ENCODE results near the gene ATP5MC2. TPM values are rescaled to one million over a fixed set of nuclear protein-coding genes. Genes with fewer than 3 reads are reported as not detected.
A peak's percentile ranks its signal among the peaks of the same experiment; 100 is the strongest.
"Not testable (repeated sequence)": the region's sequence is repeated elsewhere in the genome, so short reads cannot be mapped to it uniquely, and the experiment has no call there.

ATP5MC2 gene
- total RNA-seq, 2 donors from 2014 or later = 221 to 334 TPM

- ATAC-seq (no peak), DNase-seq (ENCODE audit: low spot score) (no peak)
- Mint-ChIP-seq H3K27ac (no peak overlapping the region), H3K27me3 (no peaks in the 10 kb centered on the region), H3K36me3 (no peaks in the 10 kb centered on the region), H3K4me3 (no peak overlapping the region), H3K4me1 (ENCODE audit: low read depth in 2 of 2) (no peaks in the 10 kb centered on the region), H3K9me3 (no peaks in the 10 kb centered on the region)
Measured at GRCh38 chr12:53653595-53653994, 22.3 kb downstream of the ATP5MC2 start.

- Mint-ChIP-seq H3K9me3 (no peaks in the 10 kb centered on the region), H3K36me3 (no peaks in the 10 kb centered on the region), H3K4me3 (no peak overlapping the region), H3K4me1 (ENCODE audit: low read depth in 2 of 2) (no peaks in the 10 kb centered on the region), H3K27me3 (no peaks in the 10 kb centered on the region), H3K27ac (no peak overlapping the region)
- ATAC-seq = no peak
- DNase-seq (ENCODE audit: low spot score) = no peak
Measured at GRCh38 chr12:53652366-53652765, 23.5 kb downstream of the ATP5MC2 start.

- Mint-ChIP-seq H3K9me3 (no peaks in the 10 kb centered on the region), H3K4me3 (no peak overlapping the region), H3K4me1 (ENCODE audit: low read depth in 2 of 2) (no peaks in the 10 kb centered on the region), H3K36me3 (no peaks in the 10 kb centered on the region), H3K27ac (no peak overlapping the region), H3K27me3 (no peaks in the 10 kb centered on the region)
- ATAC-seq = no peak
- DNase-seq (ENCODE audit: low spot score) = no peak
Measured at GRCh38 chr12:53651737-53652136, 24.1 kb downstream of the ATP5MC2 start.

- not testable (repeated sequence) for H3K4me1 Mint-ChIP-seq (ENCODE audit: low read depth in 2 of 2); H3K36me3 Mint-ChIP-seq; H3K9me3 Mint-ChIP-seq; DNase-seq (ENCODE audit: low spot score); H3K4me3 Mint-ChIP-seq; H3K27me3 Mint-ChIP-seq; H3K27ac Mint-ChIP-seq; ATAC-seq
Measured at GRCh38 chr12:53646300-53646699, 29.6 kb downstream of the ATP5MC2 start.

GRCh38 chr12:53645165-53645564 is 30.7 kb downstream of the ATP5MC2 start:
- Mint-ChIP-seq H3K4me3 (no peak overlapping the region), H3K27ac (no peak overlapping the region), H3K9me3 (no peaks in the 10 kb centered on the region), H3K4me1 (ENCODE audit: low read depth in 2 of 2) (no peaks in the 10 kb centered on the region), H3K27me3 (peaks cover 0 to 2% of the 10 kb centered on the region in 2 donors), H3K36me3 (no peaks in the 10 kb centered on the region)
- no peak for DNase-seq (ENCODE audit: low spot score)
- ATAC-seq = no peak

GRCh38 chr12:53644133-53644532 is 31.8 kb downstream of the ATP5MC2 start:
- no peaks in the 10 kb centered on the region for H3K9me3 Mint-ChIP-seq
- H3K36me3 Mint-ChIP-seq = no peaks in the 10 kb centered on the region
- H3K4me3 Mint-ChIP-seq = no peak overlapping the region
- ATAC-seq (no peak), DNase-seq (ENCODE audit: low spot score) (no peak)
- no peak overlapping the region for H3K27ac Mint-ChIP-seq
- H3K27me3 Mint-ChIP-seq = peaks cover 0 to 2% of the 10 kb centered on the region in 2 donors
- H3K4me1 Mint-ChIP-seq (ENCODE audit: low read depth in 2 of 2) = no peaks in the 10 kb centered on the region

- Mint-ChIP-seq H3K4me3 (no peak overlapping the region), H3K36me3 (no peaks in the 10 kb centered on the region), H3K27ac (no peak overlapping the region), H3K27me3 (peaks cover 0 to 2% of the 10 kb centered on the region in 2 donors), H3K4me1 (ENCODE audit: low read depth in 2 of 2) (no peaks in the 10 kb centered on the region), H3K9me3 (no peaks in the 10 kb centered on the region)
- no peak for ATAC-seq
- no peak for DNase-seq (ENCODE audit: low spot score)
Measured at GRCh38 chr12:53643232-53643979, 32.5 kb downstream of the ATP5MC2 start.

- Mint-ChIP-seq H3K9me3 (no peaks in the 10 kb centered on the region), H3K27me3 (no peaks in the 10 kb centered on the region), H3K27ac (no peak overlapping the region), H3K36me3 (no peaks in the 10 kb centered on the region), H3K4me1 (ENCODE audit: low read depth in 2 of 2) (no peaks in the 10 kb centered on the region), H3K4me3 (no peak overlapping the region)
- no peak for ATAC-seq
- no peak for DNase-seq (ENCODE audit: low spot score)
Measured at GRCh38 chr12:53638057-53638456, 37.8 kb downstream of the ATP5MC2 start.

GRCh38 chr12:53636641-53637040 is 39.2 kb downstream of the ATP5MC2 start:
- no peak for DNase-seq (ENCODE audit: low spot score)
- H3K27me3 Mint-ChIP-seq = peaks cover 0 to 3% of the 10 kb centered on the region in 2 donors
- no peak overlapping the region for H3K4me3 Mint-ChIP-seq
- no peaks in the 10 kb centered on the region for H3K9me3 Mint-ChIP-seq
- H3K27ac Mint-ChIP-seq = no peak overlapping the region
- H3K36me3 Mint-ChIP-seq = no peaks in the 10 kb centered on the region
- ATAC-seq = no peak
- no peaks in the 10 kb centered on the region for H3K4me1 Mint-ChIP-seq (ENCODE audit: low read depth in 2 of 2)

GRCh38 chr12:53635708-53636107 is 40.2 kb downstream of the ATP5MC2 start:
- not testable (repeated sequence) for H3K27me3 Mint-ChIP-seq; ATAC-seq; H3K4me1 Mint-ChIP-seq (ENCODE audit: low read depth in 2 of 2)

GRCh38 chr12:53631721-53632120 is 44.2 kb downstream of the ATP5MC2 start:
- ATAC-seq (no peak), DNase-seq (ENCODE audit: low spot score) (no peak)
- H3K4me1 Mint-ChIP-seq (ENCODE audit: low read depth in 2 of 2) = peaks cover 0 to 4% of the 10 kb centered on the region in 2 donors
- H3K36me3 Mint-ChIP-seq = no peaks in the 10 kb centered on the region
- H3K9me3 Mint-ChIP-seq = no peaks in the 10 kb centered on the region
- H3K27ac Mint-ChIP-seq = no peak overlapping the region
- no peak overlapping the region for H3K4me3 Mint-ChIP-seq
- peaks cover 0 to 3% of the 10 kb centered on the region in 2 donors for H3K27me3 Mint-ChIP-seq

More at GRCh38 chr12:53635708-53636107, 40.2 kb downstream of the ATP5MC2 start:
- H3K4me3 Mint-ChIP-seq; H3K9me3 Mint-ChIP-seq; H3K36me3 Mint-ChIP-seq; DNase-seq (ENCODE audit: low spot score); H3K27ac Mint-ChIP-seq: not testable (repeated sequence)

- DNase-seq (ENCODE audit: low spot score) (no peak), ATAC-seq (no peak)
- peaks cover 19 to 35% of the 10 kb centered on the region in 2 donors for H3K4me1 Mint-ChIP-seq (ENCODE audit: low read depth in 2 of 2)
- H3K9me3 Mint-ChIP-seq = no peaks in the 10 kb centered on the region
- H3K27me3 Mint-ChIP-seq = peaks cover 0 to 3% of the 10 kb centered on the region in 2 donors
- no peak overlapping the region for H3K27ac Mint-ChIP-seq
- H3K36me3 Mint-ChIP-seq = no peaks in the 10 kb centered on the region
- no peak overlapping the region for H3K4me3 Mint-ChIP-seq
Measured at GRCh38 chr12:53627919-53628318, 48.0 kb downstream of the ATP5MC2 start.

- no peaks in the 10 kb centered on the region for H3K36me3 Mint-ChIP-seq
- peak overlapping the region; percentile 89 to 98 for H3K27ac Mint-ChIP-seq
- peak overlapping the region; percentile 98 for H3K4me3 Mint-ChIP-seq
- no peaks in the 10 kb centered on the region for H3K9me3 Mint-ChIP-seq
- DNase-seq (ENCODE audit: low spot score) = no peak
- peaks cover 19 to 35% of the 10 kb centered on the region in 2 donors for H3K4me1 Mint-ChIP-seq (ENCODE audit: low read depth in 2 of 2)
- ATAC-seq = no peak
- peaks cover 0 to under 1% of the 10 kb centered on the region in 2 donors for H3K27me3 Mint-ChIP-seq
Measured at GRCh38 chr12:53626702-53627169, 49.1 kb downstream of the ATP5MC2 start.

GRCh38 chr12:53625946-53626701 is 49.8 kb downstream of the ATP5MC2 start, which contains the start of gene ATF7:
TSS of gene ATF7 (minus strand) at chr12:53626382. CDS start at chr12:53601000, 25,382 bp downstream.
- Mint-ChIP-seq H3K27me3 (no peaks in the 10 kb centered on the region), H3K4me1 (ENCODE audit: low read depth in 2 of 2) (peaks cover 19 to 35% of the 10 kb centered on the region in 2 donors), H3K27ac (peak within 1 kb of the TSS; percentile 89 to 98), H3K4me3 (peak within 1 kb of the TSS; percentile 98), H3K9me3 (no peaks in the 10 kb centered on the region), H3K36me3 (no peaks in the 10 kb centered on the region)
- peak; percentile 98 to 99 for ATAC-seq
- peak; percentile 97 for DNase-seq (ENCODE audit: low spot score)

All from natural killer cell treated with Interleukin-12 subunit alpha and Interleukin-12 subunit beta and Interleukin-15 and Interleukin-18, amount 100 ng/mL, for 72 hours (primary cell).